Measurements from ENCODE around the gene EIF2B4. TPM values are rescaled to one million over a fixed set of nuclear protein-coding genes. Genes with fewer than 3 reads are reported as not detected.
"Not testable (repeated sequence)": the region's sequence is repeated elsewhere in the genome, so short reads cannot be mapped to it uniquely, and the experiment has no call there.

The EIF2B4 gene
- polyA plus RNA-seq, 1 donor (not counting 4 experiments of a cell fraction or from before 2014, with no cell fraction given) = 54.9 TPM

- Histone ChIP-seq H3K27me3 (ENCODE audit: control insufficient read depth, extremely low read depth, insufficient read depth, low read length) (no peaks in the 10 kb centered on the region), H3K9ac (ENCODE audit: control insufficient read depth, extremely low read depth, insufficient read depth, low read length) (no peak overlapping the region), H3K4me3 (ENCODE audit: control insufficient read depth in 2 of 3, extremely low read depth in 1 of 3, insufficient read depth in 2 of 3, low read depth in 1 of 3, low read length in 3 of 3) (no peak overlapping the region), H4K20me1 (ENCODE audit: control insufficient read depth, extremely low read depth, insufficient read depth, low read length) (no peaks in the 10 kb centered on the region), H3K27ac (ENCODE audit: control insufficient read depth, insufficient read depth, low read length) (no peak overlapping the region), H3K9me1 (ENCODE audit: control insufficient read depth, extremely low read depth, insufficient read depth, low read length) (no peaks in the 10 kb centered on the region), H3K9me3 (ENCODE audit: control insufficient read depth, low read depth, low read length) (no peaks in the 10 kb centered on the region), H3K4me2 (ENCODE audit: control insufficient read depth, extremely low read depth, insufficient read depth, low read depth, low read length) (no peak overlapping the region), H3K36me3 (ENCODE audit: control insufficient read depth in 2 of 2, extremely low read depth in 1 of 2, insufficient read depth in 2 of 2, low read length in 2 of 2) (peaks cover 0 to 3% of the 10 kb centered on the region in 2 experiments), H3K79me2 (ENCODE audit: control insufficient read depth, insufficient read depth, low read length) (peaks cover 80% of the 10 kb centered on the region), H3K4me1 (ENCODE audit: control insufficient read depth, extremely low read depth, insufficient read depth, low read length) (peaks cover 18% of the 10 kb centered on the region), H2AFZ (ENCODE audit: control insufficient read depth, low read length) (no peak overlapping the region)
- DNase-seq (ENCODE audit: low read depth, low spot score) (no peak), FAIRE-seq (no peak)
- dilution Hi-C loops (cut with MboI; ENCODE audit: extremely low pct_ligation_motif_present, low sequenced_read_pairs) = no loop called here
- TF ChIP-seq CTCF (optimal IDR thresholded peaks at IDR 0.05 in 1 of 3, IDR thresholded peaks at IDR 0.05 in 1 of 3, conservative IDR thresholded peaks at IDR 0.05 in 1 of 3; ENCODE audit: extremely low read depth in 1 of 3, insufficient read depth in 2 of 3, low read length in 3 of 3) (no peak), EZH2 (IDR thresholded peaks at IDR 0.05; ENCODE audit: low read length) (no peak)
Measured at GRCh38 chr2:27354597-27354927, 15.6 kb downstream of the EIF2B4 start.

DNA sequence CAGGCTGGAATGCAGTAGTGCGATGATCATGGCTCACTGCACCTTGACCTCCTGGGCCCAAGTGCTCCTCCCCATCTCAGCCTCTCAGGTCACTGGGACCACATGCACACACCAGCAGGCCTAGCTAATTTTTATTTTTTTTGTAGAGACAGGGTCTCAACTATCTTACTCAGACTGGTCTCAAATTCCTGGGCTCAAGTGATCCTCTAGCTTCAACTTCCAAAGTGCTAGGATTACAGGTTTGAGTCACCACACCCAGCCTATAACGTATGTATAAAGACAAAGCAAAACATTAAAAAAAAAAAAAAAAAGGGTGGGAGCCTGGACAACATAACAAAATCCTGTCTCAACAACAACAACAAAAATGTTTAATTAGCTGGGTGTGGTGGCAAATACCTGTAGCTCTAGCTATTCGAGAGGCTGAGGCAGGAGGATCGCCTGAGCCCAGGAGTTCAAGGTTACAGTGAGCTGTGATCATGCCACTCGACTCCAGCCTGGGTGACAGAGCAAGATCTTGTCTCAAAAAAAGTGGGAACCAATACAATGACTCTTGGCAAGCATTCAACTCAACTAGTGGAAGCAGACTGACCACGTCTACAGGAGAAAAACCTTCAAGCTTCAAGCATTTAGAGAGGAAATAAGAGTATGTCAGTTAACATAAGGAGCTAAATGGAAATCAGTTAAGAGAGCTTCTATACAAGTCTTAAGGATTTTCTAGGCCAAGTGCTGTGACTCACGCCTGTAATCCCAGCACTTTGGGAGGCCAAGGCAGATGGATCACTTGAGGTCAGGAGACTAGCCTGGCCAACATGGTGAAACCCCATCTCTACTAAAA lies 16.2 kb downstream of the EIF2B4 start:
- H3K9me1 ChIP-seq (ENCODE audit: control insufficient read depth, extremely low read depth, insufficient read depth, low read length) = no peaks in the 10 kb centered on the region
- no peak overlapping the region for H3K9ac ChIP-seq (ENCODE audit: control insufficient read depth, extremely low read depth, insufficient read depth, low read length)

DNA sequence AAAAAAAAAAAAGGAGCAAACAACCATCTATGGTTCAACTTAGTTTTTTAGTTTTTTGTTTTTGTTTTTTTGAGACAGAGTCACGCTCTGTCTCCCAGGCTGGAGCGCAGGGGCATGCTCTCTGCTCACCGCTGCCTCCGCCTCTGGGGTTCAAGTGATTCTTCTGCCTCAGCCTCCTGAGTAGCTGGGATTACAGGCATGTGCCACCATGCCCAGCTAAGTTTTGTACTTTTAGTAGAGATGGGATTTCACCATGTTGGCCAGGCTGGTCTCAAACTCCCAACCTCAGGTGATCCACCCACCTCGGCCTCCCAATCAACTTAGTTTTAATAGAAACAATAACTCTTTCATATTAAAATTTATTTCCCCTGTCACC lies 16.8 kb downstream of the EIF2B4 start:
- DNase-seq (ENCODE audit: low read depth, low spot score); FAIRE-seq; H3K36me3 ChIP-seq (ENCODE audit: control insufficient read depth in 2 of 2, extremely low read depth in 1 of 2, insufficient read depth in 2 of 2, low read length in 2 of 2); H3K9me3 ChIP-seq (ENCODE audit: control insufficient read depth, low read depth, low read length); H3K9me1 ChIP-seq (ENCODE audit: control insufficient read depth, extremely low read depth, insufficient read depth, low read length); dilution Hi-C loops (cut with MboI; ENCODE audit: extremely low pct_ligation_motif_present, low sequenced_read_pairs); H3K4me2 ChIP-seq (ENCODE audit: control insufficient read depth, extremely low read depth, insufficient read depth, low read depth, low read length); H2AFZ ChIP-seq (ENCODE audit: control insufficient read depth, low read length); H3K9ac ChIP-seq (ENCODE audit: control insufficient read depth, extremely low read depth, insufficient read depth, low read length); H3K4me3 ChIP-seq (ENCODE audit: control insufficient read depth in 2 of 3, extremely low read depth in 1 of 3, insufficient read depth in 2 of 3, low read depth in 1 of 3, low read length in 3 of 3); H3K27me3 ChIP-seq (ENCODE audit: control insufficient read depth, extremely low read depth, insufficient read depth, low read length); H4K20me1 ChIP-seq (ENCODE audit: control insufficient read depth, extremely low read depth, insufficient read depth, low read length); H3K27ac ChIP-seq (ENCODE audit: control insufficient read depth, insufficient read depth, low read length): not testable (repeated sequence)
- Histone ChIP-seq H3K79me2 (ENCODE audit: control insufficient read depth, insufficient read depth, low read length) (peaks cover 84% of the 10 kb centered on the region), H3K4me1 (ENCODE audit: control insufficient read depth, extremely low read depth, insufficient read depth, low read length) (peaks cover 18% of the 10 kb centered on the region)

More for the DNA sequence above, 16.2 kb downstream of the EIF2B4 start:
- Histone ChIP-seq H3K4me1 (ENCODE audit: control insufficient read depth, extremely low read depth, insufficient read depth, low read length) (peaks cover 18% of the 10 kb centered on the region), H3K9me3 (ENCODE audit: control insufficient read depth, low read depth, low read length) (no peaks in the 10 kb centered on the region), H3K79me2 (ENCODE audit: control insufficient read depth, insufficient read depth, low read length) (peaks cover 84% of the 10 kb centered on the region), H2AFZ (ENCODE audit: control insufficient read depth, low read length) (no peak overlapping the region), H3K4me3 (ENCODE audit: control insufficient read depth in 2 of 3, extremely low read depth in 1 of 3, insufficient read depth in 2 of 3, low read depth in 1 of 3, low read length in 3 of 3) (no peak overlapping the region), H3K27me3 (ENCODE audit: control insufficient read depth, extremely low read depth, insufficient read depth, low read length) (no peaks in the 10 kb centered on the region), H3K27ac (ENCODE audit: control insufficient read depth, insufficient read depth, low read length) (peak overlapping the region; percentile 25), H3K4me2 (ENCODE audit: control insufficient read depth, extremely low read depth, insufficient read depth, low read depth, low read length) (no peak overlapping the region), H4K20me1 (ENCODE audit: control insufficient read depth, extremely low read depth, insufficient read depth, low read length) (no peaks in the 10 kb centered on the region), H3K36me3 (ENCODE audit: control insufficient read depth in 2 of 2, extremely low read depth in 1 of 2, insufficient read depth in 2 of 2, low read length in 2 of 2) (peaks cover 0 to 3% of the 10 kb centered on the region in 2 experiments)
- no peak for FAIRE-seq
- DNase-seq (ENCODE audit: low read depth, low spot score) = no peak
- TF ChIP-seq CTCF (optimal IDR thresholded peaks at IDR 0.05 in 1 of 3, IDR thresholded peaks at IDR 0.05 in 1 of 3, conservative IDR thresholded peaks at IDR 0.05 in 1 of 3; ENCODE audit: extremely low read depth in 1 of 3, insufficient read depth in 2 of 3, low read length in 3 of 3) = no peak
- TF ChIP-seq EZH2 (IDR thresholded peaks at IDR 0.05; ENCODE audit: low read length) = no peak
- dilution Hi-C loops (cut with MboI; ENCODE audit: extremely low pct_ligation_motif_present, low sequenced_read_pairs) = no loop called here

Measured in keratinocyte (primary cell).